SK-MEL-5 (cell line): Measurements from ENCODE around the gene TAS2R10. TPM values are rescaled to one million over a fixed set of nuclear protein-coding genes. Genes with fewer than 3 reads are reported as not detected.
A peak's percentile ranks its signal among the peaks of the same experiment; 100 is the strongest.

Source experiments
- DNase-seq: peaks from one replicate; pipeline ENCODE4 v3.0.0-alpha.2; 2016; ENCODE audit warnings: low read depth, low spot score
- in situ Hi-C: cut with HindIII; loops from 2 replicates; pipeline ENCODE4 v1.10.0; 2016; ENCODE audit warnings: low sequenced_read_pairs, high pct_unique_total_duplicates, low pct_unique_long_range_greater_than_20kb
- polyA plus RNA-seq, 2 experiments: library from polyadenylated mRNA; depleted of rRNA; stranded (reverse); fragments of >200 nt; gene quantifications; 2 replicates each; pipeline ENCODE4 v1.2.3, GENCODE V29; 2015
- total RNA-seq: library from RNA; depleted of rRNA; stranded (reverse); fragments of >200 nt; shearing (Covaris generic); gene quantifications from 2 replicates; pipeline ENCODE4 v1.2.3, GENCODE V29; 2014; rRNA removed

TAS2R10 gene, protein sequence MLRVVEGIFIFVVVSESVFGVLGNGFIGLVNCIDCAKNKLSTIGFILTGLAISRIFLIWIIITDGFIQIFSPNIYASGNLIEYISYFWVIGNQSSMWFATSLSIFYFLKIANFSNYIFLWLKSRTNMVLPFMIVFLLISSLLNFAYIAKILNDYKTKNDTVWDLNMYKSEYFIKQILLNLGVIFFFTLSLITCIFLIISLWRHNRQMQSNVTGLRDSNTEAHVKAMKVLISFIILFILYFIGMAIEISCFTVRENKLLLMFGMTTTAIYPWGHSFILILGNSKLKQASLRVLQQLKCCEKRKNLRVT
- 0.13 and 0.98 TPM in 2 replicates for total RNA-seq
- not detected in 2 replicates for polyA plus RNA-seq (2015; cell fraction: cytosol; rRNA removed)
- not detected in 2 replicates for polyA plus RNA-seq (2015; cell fraction: nucleus; rRNA removed)

DNA sequence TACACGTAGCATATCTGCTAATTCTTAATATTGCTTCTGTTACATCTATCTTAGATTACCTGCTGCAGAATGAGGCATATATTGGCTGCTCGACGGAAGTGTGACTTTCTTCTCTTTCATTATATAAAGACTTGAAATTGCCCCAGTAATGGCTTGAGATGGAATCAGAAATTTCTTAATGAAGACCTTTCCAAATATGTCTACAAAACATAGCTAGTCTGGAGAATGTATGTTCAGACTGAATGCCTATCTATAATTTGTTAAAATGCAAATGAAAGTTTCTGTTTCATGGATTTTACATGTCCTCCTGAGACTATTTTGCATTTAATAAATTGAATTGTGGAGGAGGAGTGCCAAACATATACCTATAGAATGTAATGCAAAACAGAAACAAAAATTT lies at the start of gene TAS2R10:
TSS of gene TAS2R10 (minus strand) at position 101 of the 400 bp plus-strand sequence. CDS start at position 12, 89 bp downstream.
- DNase-seq: no peak
- in situ Hi-C loops: no loop called here

DNA sequence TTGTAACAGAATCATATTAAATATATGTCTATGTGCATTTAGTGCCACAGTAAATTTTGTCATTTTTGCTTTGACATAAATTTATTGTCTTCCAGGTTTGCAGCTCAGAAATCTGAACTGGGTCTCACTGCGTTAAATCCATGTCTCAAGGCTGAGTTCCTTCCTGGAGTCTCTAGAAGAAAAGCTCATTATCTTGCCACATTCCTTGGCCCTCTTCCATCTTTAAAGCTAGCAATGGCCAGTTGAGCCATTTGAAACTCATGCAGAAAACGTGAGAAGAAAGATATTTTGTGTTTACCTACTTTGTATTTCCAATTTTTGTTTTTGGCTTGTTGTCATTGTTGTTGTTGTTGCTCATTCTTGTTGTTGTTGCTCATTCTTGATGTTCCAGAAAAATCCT lies 47.2 kb upstream of the TAS2R10 start:
- in situ Hi-C loops: no loop called here
- peak; percentile 68 for DNase-seq

DNA sequence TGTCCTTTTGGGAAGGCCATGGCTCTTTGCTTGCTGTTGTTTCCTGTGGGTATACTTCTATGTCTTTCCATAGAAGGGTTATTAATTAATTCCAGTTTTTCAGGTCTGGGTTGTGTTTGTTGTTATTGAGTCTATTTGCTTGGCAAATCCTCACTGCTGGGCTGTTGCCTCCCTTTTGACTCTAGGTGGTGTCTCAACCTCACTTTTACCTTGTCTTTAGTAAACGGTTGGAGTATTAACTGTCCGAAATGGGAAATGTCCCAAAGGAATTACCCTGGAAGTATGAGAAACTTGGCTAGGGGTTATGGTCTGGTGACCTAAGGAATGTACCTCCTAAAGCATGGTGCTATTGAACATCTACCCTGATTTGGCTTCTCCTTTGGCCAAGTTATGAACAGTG lies 41.2 kb upstream of the TAS2R10 start:
- in situ Hi-C loops: no loop called here
- peak; percentile 46 for DNase-seq

DNA sequence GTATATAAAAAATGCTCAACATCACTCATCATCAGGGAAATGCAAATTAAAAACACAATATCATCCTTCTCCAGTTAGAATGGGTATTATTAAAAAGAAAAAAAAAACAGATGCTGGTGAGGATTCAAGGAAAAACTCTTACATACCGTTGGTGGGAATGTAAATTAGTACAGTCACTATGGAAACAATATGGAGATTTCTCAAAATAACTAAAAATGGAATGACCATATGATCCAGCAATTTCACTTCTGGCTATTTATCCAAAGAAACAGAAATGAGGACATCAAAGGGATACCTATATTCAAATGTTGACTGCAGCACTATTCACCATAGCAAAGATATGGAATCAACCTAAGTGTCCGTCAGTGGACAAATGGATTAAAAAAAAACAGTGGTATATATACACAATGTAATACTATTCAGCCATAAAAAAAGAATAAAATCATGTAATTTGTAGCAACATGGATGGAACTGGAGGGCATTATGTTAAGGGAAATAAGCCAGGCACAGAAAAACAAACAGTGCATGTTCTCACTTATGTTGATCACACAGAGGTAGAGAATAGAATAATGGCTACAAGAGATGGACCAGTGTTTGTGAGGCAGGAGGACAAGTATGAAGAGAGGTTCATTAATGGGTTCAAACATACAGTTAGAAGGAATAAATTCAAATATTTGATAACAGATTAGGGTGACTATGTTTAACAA lies 37.5 kb upstream of the TAS2R10 start:
- no peak for DNase-seq
- in situ Hi-C loops: no loop called here

DNA sequence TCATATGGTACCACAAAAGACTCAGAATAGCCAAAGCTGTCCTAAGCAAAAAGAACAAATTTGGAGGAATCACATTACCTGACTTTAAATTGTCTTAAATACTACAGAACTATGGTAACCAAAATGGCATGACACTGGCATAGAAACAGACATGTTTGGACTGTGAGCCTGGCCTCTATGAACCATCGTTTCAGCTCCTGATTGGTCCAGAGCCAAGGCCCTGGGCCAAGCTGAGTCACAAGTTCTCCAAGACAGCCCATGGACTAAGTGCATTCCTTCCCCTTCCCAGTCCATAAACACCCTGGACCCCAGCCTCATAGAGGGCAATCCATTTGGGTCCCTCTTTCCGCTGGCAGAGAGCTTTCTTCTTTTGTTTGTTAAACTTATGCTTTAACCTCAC lies 35.2 kb upstream of the TAS2R10 start:
- no peak for DNase-seq
- in situ Hi-C loops: no loop called here

DNA sequence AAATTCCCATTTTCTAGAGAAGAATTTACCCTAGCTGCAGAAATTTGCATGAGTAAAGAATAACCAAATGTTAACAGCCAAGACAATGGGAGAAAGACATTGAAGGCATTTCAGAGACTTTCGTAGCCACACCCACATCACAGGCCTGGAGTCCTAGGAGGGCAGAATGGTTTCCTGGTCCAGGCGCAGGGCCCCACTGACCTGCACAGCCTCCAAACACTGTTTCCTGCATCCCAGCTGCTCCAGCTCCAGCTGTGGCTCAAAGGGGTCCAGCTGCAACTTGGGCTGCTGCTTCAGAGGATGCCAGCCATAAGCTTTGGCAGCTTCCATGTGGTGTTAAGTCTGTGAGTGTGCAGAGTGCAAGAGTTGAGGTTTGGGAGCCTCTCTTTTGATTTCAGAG lies 29.6 kb upstream of the TAS2R10 start:
- in situ Hi-C loops: no loop called here
- DNase-seq: no peak

DNA sequence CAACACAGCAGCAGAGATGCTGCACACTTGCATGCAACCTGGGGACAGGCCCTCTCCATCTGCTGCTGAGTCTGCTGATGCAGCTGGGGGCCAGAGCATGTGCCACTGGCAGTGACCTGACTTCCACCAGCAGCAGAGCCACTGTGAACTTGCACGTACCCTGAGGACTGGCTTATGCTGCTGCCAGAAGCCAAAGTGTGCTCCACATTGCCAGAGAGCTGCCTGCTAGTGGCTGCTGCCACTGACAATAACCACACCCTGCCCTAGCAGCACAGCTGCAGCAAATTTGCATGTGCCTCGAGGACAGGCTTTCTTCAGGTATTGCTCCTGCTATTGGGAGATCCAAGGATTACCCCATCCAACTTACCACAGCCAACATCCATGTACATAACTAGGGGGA lies 27.6 kb upstream of the TAS2R10 start:
- in situ Hi-C loops: no loop called here
- no peak for DNase-seq

DNA sequence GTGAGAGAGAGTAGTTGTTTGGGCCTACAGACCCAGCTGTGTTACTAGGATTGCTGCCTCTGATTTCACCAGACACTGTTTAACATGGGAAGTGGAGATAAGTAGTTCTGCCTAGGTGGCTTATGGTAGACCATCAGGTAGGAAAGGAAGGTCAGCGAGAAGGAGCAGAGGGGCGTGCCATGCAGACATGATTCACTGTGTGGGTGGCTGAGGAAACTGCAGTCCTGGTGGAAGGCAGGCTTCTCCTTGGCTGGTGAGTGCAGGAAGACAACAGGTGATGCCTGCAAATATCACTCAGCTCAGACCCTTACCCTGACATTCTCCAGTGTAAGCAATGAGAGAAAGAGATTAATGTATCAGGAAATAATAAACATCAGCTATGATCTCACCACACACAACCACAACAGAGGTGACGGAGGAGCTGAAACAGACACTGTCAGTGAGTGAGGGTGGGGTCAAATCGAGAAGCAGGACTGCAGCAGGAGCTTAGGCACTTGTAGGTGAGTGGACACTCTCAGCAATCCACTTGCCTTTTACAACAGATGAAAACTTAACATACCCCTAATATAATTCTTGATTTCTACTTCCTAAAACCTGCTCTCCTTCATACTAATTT lies 25.2 kb upstream of the TAS2R10 start:
- in situ Hi-C loops: no loop called here
- DNase-seq: no peak

DNA sequence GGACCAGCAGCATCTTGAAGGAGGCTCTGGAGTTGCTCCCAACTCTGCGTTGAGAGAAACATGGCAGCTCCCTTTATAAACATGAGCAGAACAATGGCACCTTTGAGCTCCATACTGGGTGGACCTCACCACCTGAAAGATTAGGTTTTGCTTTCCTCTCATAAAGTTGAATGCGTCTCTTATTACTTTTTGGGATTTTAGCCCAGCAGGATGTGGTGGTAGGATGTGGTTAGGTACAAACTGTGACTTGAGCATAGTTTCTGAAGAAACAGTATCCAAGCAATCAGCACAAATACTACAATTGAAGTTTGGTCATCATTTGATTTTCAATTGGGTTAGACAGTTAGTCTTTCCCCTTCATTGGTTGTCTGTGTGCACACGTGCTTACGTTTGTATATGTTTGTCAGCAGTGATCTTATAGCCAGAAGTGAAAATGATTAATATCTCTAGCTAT lies 23.3 kb upstream of the TAS2R10 start, which contains the start of gene PRR4:
TSS of gene PRR4 (minus strand) at position 51 of the 454 bp plus-strand sequence. CDS start at position 13, 38 bp downstream.
- peak; percentile 73 for DNase-seq
- in situ Hi-C loops: no loop called here

DNA sequence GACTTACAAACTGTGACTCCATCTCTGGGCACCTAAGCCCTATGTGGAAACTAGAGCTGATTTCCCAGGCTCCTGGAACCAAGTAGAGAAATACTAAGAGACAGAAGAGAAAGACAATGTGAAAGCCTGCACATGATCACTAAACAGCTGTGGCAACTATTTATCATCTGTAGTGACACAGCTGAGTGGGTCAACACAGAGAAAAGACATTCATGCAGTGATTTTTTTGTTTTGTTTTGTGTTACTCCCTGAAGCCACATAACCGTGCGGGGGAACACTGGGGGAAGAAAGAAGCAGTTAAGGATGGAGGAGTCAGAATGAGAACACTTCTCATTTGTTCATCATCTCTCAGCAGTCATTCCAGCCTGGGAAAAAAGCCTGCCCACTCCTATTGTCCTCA lies 21.6 kb upstream of the TAS2R10 start:
- in situ Hi-C loops: no loop called here

DNA sequence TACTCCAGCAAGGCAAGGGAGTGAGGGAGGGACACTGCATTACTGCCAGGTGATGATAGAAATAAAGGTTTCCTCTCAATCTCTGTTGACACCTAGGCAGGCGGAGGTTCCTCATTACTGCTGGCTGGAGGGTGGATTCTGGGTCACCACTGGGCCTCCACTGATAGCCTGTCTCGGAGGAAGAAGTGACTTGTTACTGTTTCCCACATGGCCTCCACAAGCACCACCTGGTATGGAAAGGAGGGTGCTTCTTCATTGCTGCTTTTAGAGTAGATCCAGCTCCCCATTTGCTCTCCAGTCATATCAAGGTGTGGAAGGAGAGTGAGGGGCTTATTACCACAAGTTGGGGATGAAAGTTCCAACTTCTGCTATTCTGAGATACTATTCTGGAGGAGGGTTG lies 16.7 kb upstream of the TAS2R10 start:
- DNase-seq: no peak
- in situ Hi-C loops: no loop called here

More for the DNA sequence above, 21.6 kb upstream of the TAS2R10 start:
- DNase-seq: no peak

DNA sequence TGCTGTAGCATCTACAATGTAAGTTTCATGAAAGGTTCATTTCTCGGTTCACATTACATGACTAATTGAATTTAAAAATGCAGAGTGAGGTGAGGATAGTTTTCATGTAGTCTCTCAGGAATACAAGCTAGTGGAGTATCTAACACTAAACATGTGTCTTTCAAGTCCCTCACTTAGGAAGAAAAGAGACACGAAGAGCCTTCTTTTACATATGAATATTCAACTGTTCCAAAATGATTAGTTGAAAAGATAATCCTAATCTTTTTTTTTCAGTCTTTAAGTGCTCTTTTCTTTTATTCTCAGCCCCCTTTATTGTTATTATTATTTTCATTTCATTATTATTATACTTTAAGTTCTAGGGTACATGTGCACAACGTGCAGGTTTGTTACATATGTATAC lies 12.3 kb upstream of the TAS2R10 start:
- no peak for DNase-seq
- in situ Hi-C loops: no loop called here

DNA sequence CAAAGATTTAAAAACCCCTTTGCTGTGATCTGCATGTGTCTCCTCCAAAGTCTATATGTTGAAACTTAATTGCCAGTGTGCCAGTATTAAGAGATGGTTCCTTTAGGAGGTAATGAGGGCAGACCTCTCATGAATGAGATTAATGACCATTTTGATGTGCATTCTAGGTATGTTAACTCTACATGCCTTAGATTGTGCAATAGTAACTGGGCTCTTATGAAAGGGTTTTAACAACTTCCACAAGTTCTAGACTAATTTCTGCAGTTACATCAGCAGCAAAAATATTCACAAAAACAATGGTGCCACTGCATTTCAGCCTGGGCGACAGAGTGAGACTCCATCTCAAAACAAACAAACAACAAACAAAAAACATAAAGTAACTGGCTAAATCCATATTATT lies 3.8 kb upstream of the TAS2R10 start:
- no peak for DNase-seq
- in situ Hi-C loops: no loop called here

DNA sequence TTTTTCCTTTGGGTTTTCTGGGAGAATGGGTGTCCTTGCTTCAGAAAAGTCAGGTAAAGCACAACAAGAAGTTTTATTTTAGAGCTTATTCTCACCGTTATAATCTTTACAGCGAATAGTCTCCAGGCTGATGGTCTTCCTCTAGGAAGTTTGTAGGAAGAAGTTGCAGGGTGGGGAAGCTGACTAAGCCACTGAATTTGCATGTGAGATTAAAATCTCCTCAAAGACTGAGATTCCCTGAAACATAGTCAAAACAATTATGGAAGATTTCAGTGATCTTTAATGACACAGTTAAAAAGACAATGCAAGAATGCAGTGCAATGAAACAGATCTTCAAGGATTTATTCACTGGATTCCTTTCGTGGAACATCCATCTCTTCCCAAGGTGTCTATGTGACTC lies 1.2 kb downstream of the TAS2R10 start:
- in situ Hi-C loops: no loop called here
- DNase-seq: no peak

DNA sequence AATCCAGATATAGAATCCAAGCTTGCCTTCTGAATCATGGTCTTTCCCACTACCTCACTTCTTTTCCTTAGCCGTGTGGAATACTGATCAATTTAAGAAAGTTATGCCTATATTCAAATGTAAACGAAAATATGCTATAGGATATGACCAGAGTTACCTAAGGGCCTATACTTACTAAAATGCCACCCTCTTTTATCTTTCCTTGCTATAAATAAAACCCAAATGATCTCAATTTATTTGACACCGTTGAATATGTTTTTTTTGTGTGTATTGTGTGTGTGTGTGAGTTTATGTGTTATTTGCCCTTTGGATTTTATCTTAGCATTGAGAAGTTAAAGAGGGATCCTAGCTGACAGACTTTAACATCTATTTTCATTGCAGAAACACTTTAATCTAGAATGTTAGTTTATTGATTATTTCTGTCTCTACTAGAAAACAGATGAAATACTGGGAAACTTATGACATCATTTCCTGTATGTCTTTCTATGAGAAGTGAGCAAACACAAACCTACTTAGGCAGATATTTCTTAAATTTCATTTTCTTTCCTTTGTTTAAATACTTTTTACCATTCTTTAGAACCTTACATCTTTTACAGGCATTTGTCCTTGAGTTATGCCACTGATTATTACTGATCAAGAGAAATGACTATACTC lies 14.1 kb downstream of the TAS2R10 start:
- DNase-seq: no peak
- in situ Hi-C loops: no loop called here

DNA sequence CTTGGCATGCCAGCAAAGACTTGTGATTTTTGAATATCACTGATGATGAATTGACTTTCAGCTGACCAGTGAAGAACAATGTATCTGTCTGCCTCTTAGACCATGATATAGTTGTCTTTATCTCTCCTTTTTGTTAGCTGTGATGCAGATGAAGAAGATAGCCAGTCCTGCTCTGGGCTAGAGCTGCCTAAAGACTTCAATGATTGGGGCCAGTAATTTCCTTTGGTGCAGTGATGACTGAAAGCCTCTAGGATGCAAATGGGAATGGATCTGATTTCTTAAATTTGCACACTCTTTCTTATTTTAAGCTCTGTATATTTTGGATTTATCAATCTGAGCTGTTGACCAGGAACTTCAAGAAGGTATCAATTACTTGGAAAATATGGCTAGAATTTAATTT lies 16.1 kb downstream of the TAS2R10 start, which contains the start of gene TAS2R9:
TSS of gene TAS2R9 (minus strand) at position 101 of the 400 bp plus-strand sequence. CDS start at position 8, 93 bp downstream.
- in situ Hi-C loops: no loop called here
- no peak for DNase-seq

DNA sequence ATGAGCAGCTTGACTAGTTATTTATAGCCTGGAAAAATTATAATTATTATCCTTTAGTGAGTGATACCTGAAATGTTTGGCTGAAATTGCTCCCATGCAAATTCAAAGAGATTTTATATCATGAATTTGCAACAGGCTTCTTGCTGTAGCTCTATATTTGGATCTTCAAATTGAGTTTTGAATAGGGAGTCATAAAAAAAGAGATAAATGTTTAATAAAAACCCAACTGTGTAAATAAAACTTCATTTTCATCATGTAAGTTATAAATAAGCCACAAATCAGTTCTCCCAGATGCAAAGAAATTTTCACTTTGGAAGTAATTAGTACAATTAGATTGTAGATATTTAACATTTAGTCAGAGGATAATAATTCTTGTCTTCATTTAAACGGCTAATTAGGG lies 19.0 kb downstream of the TAS2R10 start, which contains the start of gene TAS2R8:
TSS of gene TAS2R8 (minus strand) at position 101 of the 400 bp plus-strand sequence. CDS start 306 bp downstream, outside the sequence.
- in situ Hi-C loops: no loop called here
- no peak for DNase-seq

DNA sequence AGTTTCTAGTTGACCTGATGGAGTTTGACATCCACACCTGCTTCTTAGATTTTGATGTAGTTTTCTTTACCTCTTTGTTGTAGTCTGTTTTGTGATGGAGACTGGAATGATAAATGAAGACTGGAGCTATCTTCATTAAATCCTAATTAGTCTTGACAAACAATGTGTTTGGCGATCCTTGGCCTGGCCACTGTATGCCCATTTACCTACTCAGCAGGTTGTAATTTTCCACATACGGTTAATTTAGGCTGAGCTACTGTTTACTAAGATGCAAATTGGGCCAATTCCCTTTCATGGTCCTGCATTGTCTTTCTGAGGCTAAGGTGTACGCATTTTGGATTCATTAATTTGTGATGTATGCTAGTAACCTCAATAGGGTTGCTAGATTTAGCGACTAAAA lies 23.6 kb downstream of the TAS2R10 start, which contains the start of gene TAS2R7:
TSS of gene TAS2R7 (minus strand) at position 41 of the 400 bp plus-strand sequence. CDS start 57 bp downstream, outside the sequence.
- DNase-seq: no peak
- in situ Hi-C loops: no loop called here
